Stimulated activated CD4-positive, alpha-beta T cell treated with anti-CD3 and anti-CD28 coated beads, Interleukin-1b, Interleukin-23, amount 100 ng/mL, for 48 hours (primary cell): ENCODE measurements around the gene OR51V1.
"Not testable (repeated sequence)": the region's sequence is repeated elsewhere in the genome, so short reads cannot be mapped to it uniquely, and the experiment has no call there.

Source experiments
- DNase-seq: peaks from one replicate; pipeline ENCODE4 v3.0.0-alpha.2; 2020

OR51V1 gene

GRCh38 chr11:5229796-5230195 is 29.3 kb upstream of the OR51V1 start:
- DNase-seq: no peak

DNA sequence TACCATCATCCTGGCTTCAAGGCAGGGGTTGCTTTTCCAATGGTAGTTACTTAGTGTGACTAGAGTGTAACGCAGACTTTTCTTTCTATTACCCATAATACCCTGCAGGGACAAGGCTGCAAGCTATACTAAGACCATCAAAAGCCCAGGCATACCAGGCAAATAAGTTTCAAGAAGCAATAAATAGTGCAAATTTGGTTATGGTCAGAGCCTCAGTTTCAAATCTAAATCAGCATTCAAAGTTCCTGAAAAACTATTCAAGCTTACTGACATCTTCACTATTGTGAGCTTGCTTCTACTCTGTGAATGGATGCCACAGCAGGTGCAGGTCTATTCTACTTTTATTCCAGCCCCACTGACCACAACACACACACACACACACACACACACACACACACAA is 28.9 kb upstream of the OR51V1 start:
- no peak for DNase-seq

- no peak for DNase-seq
Measured at GRCh38 chr11:5228124-5228523, 27.6 kb upstream of the OR51V1 start.

DNA sequence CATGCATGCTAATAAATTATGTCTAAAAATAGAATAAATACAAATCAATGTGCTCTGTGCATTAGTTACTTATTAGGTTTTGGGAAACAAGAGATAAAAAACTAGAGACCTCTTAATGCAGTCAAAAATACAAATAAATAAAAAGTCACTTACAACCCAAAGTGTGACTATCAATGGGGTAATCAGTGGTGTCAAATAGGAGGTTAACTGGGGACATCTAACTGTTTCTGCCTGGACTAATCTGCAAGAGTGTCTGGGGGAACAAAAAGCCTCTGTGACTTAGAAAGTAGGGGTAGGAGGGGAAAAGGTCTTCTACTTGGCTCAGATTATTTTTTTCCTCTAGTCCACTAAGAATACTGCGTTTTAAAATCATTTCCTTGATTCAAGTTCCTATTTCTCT is 27.2 kb upstream of the OR51V1 start:
- no peak for DNase-seq

DNA sequence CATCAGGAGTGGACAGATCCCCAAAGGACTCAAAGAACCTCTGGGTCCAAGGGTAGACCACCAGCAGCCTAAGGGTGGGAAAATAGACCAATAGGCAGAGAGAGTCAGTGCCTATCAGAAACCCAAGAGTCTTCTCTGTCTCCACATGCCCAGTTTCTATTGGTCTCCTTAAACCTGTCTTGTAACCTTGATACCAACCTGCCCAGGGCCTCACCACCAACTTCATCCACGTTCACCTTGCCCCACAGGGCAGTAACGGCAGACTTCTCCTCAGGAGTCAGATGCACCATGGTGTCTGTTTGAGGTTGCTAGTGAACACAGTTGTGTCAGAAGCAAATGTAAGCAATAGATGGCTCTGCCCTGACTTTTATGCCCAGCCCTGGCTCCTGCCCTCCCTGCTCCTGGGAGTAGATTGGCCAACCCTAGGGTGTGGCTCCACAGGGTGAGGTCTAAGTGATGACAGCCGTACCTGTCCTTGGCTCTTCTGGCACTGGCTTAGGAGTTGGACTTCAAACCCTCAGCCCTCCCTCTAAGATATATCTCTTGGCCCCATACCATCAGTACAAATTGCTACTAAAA is 26.3 kb upstream of the OR51V1 start, which contains the start of gene HBB:
Gene HBB, minus strand, starts transcription at position 340 of the 579 bp plus-strand sequence. Its CDS starts 50 bp downstream, at position 290.
- DNase-seq: no peak

DNA sequence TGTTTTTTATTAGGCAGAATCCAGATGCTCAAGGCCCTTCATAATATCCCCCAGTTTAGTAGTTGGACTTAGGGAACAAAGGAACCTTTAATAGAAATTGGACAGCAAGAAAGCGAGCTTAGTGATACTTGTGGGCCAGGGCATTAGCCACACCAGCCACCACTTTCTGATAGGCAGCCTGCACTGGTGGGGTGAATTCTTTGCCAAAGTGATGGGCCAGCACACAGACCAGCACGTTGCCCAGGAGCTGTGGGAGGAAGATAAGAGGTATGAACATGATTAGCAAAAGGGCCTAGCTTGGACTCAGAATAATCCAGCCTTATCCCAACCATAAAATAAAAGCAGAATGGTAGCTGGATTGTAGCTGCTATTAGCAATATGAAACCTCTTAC is 25.0 kb upstream of the OR51V1 start:
- DNase-seq: no peak

DNA sequence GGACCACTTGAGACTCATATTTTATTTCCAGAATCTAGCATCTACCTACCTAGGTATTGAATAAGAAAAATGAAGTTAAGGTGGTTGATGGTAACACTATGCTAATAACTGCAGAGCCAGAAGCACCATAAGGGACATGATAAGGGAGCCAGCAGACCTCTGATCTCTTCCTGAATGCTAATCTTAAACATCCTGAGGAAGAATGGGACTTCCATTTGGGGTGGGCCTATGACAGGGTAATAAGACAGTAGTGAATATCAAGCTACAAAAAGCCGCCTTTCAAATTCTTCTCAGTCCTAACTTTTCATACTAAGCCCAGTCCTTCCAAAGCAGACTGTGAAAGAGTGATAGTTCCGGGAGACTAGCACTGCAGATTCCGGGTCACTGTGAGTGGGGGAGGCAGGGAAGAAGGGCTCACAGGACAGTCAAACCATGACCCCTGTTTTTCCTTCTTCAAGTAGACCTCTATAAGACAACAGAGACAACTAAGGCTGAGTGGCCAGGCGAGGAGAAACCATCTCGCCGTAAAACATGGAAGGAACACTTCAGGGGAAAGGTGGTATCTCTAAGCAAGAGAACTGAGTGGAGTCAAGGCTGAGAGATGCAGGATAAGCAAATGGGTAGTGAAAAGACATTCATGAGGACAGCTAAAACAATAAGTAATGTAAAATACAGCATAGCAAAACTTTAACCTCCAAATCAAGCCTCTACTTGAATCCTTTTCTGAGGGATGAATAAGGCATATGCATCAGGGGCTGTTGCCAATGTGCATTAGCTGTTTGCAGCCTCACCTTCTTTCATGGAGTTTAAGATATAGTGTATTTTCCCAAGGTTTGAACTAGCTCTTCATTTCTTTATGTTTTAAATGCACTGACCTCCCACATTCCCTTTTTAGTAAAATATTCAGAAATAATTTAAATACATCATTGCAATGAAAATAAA is 24.3 kb upstream of the OR51V1 start:
- DNase-seq: no peak

DNA sequence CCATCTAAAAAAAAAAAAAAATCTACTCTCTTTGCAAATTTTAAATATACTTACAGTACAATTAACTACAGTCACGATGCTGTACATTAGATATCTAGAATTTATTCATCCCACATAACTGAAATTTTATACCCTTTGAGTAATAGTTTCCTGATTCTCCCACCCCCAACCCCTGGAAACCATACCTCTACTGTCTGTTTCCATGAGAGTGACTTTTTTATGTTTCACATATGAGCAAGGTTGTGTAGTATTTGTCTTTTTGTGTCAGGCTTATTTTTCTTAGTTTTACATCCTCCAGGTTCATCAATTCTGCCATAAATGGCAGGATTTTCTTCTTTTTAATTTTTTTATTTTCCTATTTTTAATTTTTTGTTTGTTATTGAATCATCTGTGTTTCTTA is 23.2 kb upstream of the OR51V1 start:
- no peak for DNase-seq

- DNase-seq: no peak
Measured at GRCh38 chr11:5223146-5223545, 22.7 kb upstream of the OR51V1 start.

DNA sequence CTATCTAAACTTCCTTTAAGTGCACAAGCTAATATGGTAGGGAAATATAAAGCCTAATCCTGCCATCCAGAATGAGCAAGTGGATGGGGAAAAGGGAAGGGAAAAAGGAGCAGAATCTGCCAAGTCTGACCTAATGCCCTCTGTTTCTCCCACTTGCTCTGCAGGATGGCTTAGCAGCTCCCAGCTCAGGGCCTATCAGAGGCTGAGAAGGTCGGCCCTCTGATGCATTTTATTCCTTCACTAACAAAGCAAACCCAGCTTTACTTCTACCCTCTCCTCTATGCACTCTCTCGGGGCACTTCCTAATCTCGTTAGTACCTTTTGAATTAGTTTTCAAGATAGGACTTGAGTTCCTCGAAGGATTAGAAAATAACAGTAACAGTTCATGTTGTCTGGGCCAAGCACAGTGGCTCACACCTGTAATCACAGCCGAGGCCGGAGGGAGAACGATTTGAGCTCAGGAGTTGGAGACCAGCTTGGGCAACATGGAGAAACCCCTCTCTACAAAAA is 9.9 kb upstream of the OR51V1 start:
- no peak for DNase-seq

GRCh38 chr11:5204787-5205186 is 4.3 kb upstream of the OR51V1 start:
- no peak for DNase-seq

DNA sequence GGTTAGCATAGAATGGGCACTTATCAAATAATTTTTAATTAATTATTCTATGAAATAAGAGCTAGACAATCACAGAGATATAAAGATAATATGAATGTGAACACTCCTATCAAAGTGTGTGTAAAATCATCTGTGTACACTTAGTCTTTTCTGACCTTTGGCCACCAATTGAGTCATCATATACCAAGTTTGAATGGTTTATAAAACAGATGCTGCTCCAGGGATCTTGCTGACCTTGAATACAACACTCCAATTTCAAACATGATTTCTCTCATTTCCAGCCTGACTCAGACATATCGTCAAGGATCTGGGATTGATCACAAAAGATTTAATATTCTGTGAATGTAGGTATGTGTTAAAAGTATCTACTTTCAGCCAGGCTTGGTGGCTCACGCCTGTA is 2.9 kb upstream of the OR51V1 start:
- no peak for DNase-seq

DNA sequence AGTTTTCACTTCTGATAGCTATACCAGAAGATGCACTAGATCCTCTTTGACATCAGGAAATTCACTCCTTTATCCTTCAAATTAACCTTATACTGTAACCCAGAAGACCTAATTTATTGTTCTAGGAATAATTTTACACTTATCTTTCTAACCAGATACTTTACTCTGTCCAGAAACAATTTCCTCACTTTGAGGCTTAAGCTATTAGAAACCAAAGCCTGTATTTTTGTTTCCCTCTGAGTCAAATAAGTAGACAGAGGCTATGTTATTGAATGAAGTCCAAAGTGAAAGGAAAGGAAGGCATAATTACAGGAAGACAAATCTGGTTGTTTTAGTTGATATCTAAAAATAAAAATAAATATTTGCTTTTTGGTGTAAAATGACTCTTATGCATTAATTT is 2.2 kb downstream of the OR51V1 start:
- no peak for DNase-seq

DNA sequence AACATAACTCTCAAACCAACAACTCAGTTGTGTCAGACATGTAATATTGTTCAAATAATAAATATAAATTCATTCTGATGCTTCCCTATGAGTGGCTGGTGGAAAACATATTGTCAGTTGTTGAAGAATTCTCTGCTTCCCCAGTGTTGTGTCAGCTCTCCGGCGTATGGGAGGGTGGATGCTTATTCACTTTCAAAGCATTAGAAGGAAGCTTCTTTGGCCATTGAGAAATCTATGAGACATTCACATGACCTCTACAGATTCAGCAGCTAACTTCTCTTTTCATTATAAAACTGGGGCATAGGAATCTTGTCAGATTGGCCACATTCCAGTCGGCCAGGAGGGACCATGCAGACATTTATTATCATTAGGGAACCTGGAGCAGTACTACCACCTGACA is 2.9 kb downstream of the OR51V1 start:
- DNase-seq: no peak

DNA sequence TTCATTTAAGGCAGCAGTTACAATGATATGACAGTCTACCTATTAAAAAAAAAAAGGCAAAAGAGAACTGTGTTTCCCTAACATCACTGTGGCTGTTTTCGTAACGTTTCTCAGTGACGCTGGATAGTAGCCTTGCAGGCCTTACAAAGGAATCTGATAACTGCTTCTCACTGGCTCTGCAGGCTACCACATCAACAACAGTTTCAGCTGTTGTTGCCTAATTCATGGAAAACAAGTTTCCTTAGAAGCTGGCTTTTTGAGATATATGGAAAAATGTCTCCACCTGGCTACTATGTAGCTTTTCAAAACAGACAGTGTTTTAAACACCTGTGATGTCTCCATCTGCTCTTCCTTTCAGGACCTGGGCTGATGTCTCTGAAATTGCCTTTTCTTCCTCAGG is 3.8 kb downstream of the OR51V1 start:
- DNase-seq: no peak

DNA sequence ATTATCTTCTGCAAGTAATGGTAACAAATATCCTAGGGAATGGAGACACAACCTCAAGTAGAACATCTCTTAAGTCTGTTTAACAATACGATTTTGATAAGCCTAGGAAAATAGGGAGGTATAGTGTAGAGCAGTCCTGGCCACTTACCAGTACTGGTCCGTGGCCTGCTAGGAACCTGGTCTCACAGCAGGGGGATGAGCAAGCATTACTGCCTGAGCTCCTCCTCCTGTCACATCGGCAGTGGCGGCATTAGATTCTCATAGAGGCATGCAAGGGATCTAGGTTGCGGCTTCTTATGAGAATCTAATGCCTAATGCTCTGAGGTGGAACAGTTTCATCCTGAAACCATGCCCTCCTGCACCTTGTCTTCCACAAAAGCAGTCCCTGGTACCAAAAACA is 4.4 kb downstream of the OR51V1 start:
- no peak for DNase-seq

- DNase-seq: no peak
Measured at GRCh38 chr11:5192738-5193137, 7.7 kb downstream of the OR51V1 start.

GRCh38 chr11:5188201-5188600 is 12.3 kb downstream of the OR51V1 start:
- DNase-seq: no peak

- no peak for DNase-seq
Measured at GRCh38 chr11:5178046-5178837, 22.2 kb downstream of the OR51V1 start.

DNA sequence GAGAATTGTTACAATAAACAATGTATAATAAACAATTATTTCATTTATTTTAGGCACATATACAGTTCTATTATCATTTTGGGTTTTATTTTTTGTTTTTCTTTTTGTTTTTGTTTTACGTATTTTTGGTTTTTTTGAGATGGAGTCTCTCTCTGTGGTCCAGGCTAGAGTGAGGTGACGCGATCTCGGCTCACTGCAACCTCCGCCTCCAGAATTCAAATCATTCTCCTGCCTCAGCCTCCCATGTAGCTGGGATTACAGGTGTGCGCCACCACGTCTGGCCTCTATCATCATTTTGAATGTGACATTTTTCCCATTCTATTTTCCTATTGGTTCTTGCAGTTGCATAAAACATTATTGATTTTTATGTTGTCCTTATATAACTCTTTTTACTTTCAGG is 25.5 kb downstream of the OR51V1 start:
- no peak for DNase-seq

GRCh38 chr11:5171856-5172255 is 28.6 kb downstream of the OR51V1 start:
- no peak for DNase-seq

DNA sequence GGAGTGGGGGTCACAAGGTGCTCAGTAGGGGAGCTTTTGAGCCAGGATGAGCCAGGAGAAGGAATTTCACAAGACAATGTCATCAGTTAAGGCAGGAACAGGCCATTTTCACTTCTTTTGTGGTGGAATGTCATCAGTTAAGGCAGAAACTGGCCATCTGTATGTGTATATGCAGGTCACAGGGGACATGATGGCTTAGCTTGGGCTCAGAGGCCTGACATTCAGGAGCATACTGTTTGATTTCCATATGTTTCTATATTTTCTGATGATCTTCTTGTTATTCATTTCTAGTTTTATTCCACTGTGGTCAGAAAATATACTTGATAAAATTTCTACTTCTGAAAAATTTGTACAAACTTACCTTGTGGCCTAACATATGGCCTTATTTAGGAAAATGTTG is 34.6 kb downstream of the OR51V1 start:
- not testable (repeated sequence) for DNase-seq

DNA sequence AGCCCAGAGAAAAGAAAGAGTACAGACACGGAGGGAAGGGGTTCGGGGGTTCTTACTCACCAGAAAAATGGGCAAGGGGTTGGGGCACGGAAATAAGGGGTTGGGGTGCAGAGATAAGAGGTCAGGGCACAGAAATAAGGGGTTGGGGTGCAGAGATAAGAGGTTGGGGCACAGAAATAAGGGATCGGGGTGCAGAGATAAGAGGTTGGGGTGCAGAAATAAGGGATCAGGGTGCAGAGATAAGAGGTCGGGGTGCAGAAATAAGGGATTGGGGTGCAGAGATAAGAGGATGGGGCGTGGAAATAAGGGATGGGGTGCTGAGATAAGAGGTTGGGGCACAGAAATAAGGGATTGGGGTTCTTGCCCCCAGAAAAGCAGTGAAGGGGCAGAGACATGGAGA is 35.7 kb downstream of the OR51V1 start:
- DNase-seq: not testable (repeated sequence)
